ENCODE results near the gene VPS51. TPM values are rescaled to one million over a fixed set of nuclear protein-coding genes. Genes with fewer than 3 reads are reported as not detected.

VPS51 gene
- total RNA-seq, 1 experiment from 2014 or later = 113 TPM

DNA sequence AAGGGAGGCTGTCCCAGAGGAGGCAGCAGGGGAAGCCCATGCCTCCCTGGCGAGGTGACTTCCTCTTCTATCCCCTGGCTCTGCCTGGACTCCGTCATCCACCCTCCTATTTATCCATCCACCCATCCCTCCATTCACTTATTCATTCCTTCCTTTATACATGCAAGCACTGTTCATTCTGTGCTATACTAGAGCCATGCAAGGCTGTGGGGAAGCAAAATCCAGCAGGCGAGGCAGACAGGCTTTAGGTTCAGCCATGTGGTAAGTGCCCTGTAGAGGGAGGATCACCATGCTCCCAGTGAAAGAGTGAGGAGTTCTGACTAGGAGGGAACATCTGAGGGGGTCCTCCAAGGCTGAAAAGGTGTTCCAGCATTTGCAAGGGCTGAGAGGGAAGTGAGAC, 36.5 kb upstream of the VPS51 start:
- no peak for DNase-seq
- CTCF ChIA-PET = no interaction called here
- no peaks in the 10 kb centered on the region for H3K79me2 ChIP-seq (ENCODE audit: low read depth)
- no peaks in the 10 kb centered on the region for H4K20me1 ChIP-seq (ENCODE audit: insufficient read depth)
- no peak overlapping the region for H3K4me2 ChIP-seq
- H3K27me3 ChIP-seq (ENCODE audit: insufficient read depth, low read depth) = no peaks in the 10 kb centered on the region
- no peak overlapping the region for H3K27ac ChIP-seq
- no peaks in the 10 kb centered on the region for H3K9me2 ChIP-seq (ENCODE audit: insufficient read depth)
- H3K9me3 ChIP-seq (ENCODE audit: insufficient read depth, low read depth) = no peaks in the 10 kb centered on the region
- no peaks in the 10 kb centered on the region for H3F3A ChIP-seq (ENCODE audit: insufficient read depth, low read depth)
- intact Hi-C loops (cut with micrococcal nuclease; ENCODE audit: unreplicated experiment) = no loop called here
- TF ChIP-seq, protein P1, sequence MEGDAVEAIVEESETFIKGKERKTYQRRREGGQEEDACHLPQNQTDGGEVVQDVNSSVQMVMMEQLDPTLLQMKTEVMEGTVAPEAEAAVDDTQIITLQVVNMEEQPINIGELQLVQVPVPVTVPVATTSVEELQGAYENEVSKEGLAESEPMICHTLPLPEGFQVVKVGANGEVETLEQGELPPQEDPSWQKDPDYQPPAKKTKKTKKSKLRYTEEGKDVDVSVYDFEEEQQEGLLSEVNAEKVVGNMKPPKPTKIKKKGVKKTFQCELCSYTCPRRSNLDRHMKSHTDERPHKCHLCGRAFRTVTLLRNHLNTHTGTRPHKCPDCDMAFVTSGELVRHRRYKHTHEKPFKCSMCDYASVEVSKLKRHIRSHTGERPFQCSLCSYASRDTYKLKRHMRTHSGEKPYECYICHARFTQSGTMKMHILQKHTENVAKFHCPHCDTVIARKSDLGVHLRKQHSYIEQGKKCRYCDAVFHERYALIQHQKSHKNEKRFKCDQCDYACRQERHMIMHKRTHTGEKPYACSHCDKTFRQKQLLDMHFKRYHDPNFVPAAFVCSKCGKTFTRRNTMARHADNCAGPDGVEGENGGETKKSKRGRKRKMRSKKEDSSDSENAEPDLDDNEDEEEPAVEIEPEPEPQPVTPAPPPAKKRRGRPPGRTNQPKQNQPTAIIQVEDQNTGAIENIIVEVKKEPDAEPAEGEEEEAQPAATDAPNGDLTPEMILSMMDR (conservative IDR thresholded peaks at IDR 0.05) = no peak
- no peak for TF ChIP-seq EZH2 (IDR thresholded peaks at IDR 0.05; ENCODE audit: low read depth)
- BruUV-seq (replicated peaks) = no TSS peak
- no peaks in the 10 kb centered on the region for H3K4me1 ChIP-seq (replicated peaks; ENCODE audit: insufficient read depth)
- H2AFZ ChIP-seq = no peak overlapping the region
- no peak overlapping the region for H3K4me3 ChIP-seq
- H3K36me3 ChIP-seq (ENCODE audit: low read depth) = no peaks in the 10 kb centered on the region
- POLR2A ChIA-PET (ENCODE audit: unreplicated experiment) = no interaction called here

DNA sequence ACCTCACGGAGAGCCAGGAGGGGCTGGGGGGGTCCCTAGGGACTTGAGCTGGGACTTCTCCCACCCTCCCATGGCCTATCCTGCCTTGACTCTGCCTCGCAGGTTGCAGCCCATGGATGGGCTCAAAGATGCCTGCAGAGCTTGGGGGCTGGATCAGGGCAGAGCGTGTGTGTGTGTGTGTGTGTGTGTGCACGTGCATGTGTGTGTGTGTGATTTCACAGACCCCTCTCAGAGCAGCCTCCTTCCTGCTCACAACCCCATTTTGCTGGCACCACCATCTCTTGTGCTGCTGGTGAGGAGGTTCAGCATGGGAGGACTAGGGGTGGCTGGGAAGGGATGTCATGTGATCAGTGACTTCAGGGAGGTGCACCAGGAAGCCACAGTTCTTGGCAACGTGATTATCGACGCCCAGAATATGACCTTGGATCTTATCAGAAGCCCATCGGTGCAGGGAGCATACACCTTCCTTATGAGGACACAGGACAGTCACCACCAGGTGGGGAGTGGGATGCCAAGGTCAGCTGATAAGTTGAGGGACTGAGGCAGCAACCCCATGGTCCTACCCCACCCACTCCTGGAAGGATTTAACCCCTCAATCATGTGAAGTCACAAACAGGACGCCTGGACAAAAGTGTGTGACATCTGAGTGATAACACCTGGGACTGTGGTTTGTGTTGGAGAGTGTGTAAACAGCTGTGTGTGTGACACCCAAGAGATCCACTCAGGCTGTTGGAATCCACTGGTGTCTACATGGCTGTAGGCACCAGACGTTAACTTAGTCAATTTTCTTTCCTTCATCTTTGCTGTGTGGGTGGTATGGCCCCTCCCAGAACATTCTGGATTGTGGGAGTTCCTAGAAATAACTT, 35.8 kb upstream of the VPS51 start:
- no peak for DNase-seq
- Histone ChIP-seq H3K79me2 (ENCODE audit: low read depth) (no peaks in the 10 kb centered on the region), H3K27me3 (ENCODE audit: insufficient read depth, low read depth) (no peaks in the 10 kb centered on the region), H3K4me3 (no peak overlapping the region), H3F3A (ENCODE audit: insufficient read depth, low read depth) (no peaks in the 10 kb centered on the region), H4K20me1 (ENCODE audit: insufficient read depth) (no peaks in the 10 kb centered on the region), H3K36me3 (ENCODE audit: low read depth) (no peaks in the 10 kb centered on the region), H3K4me1 (replicated peaks; ENCODE audit: insufficient read depth) (no peaks in the 10 kb centered on the region), H3K27ac (no peak overlapping the region), H2AFZ (no peak overlapping the region), H3K9me2 (ENCODE audit: insufficient read depth) (no peaks in the 10 kb centered on the region), H3K9me3 (ENCODE audit: insufficient read depth, low read depth) (no peaks in the 10 kb centered on the region), H3K4me2 (no peak overlapping the region)
- no TSS peak for BruUV-seq (replicated peaks)
- TF ChIP-seq, protein P1 (conservative IDR thresholded peaks at IDR 0.05) = no peak
- TF ChIP-seq EZH2 (IDR thresholded peaks at IDR 0.05; ENCODE audit: low read depth) = no peak
- intact Hi-C loops (cut with micrococcal nuclease; ENCODE audit: unreplicated experiment) = no loop called here
- CTCF ChIA-PET = no interaction called here
- POLR2A ChIA-PET (ENCODE audit: unreplicated experiment) = no interaction called here

DNA sequence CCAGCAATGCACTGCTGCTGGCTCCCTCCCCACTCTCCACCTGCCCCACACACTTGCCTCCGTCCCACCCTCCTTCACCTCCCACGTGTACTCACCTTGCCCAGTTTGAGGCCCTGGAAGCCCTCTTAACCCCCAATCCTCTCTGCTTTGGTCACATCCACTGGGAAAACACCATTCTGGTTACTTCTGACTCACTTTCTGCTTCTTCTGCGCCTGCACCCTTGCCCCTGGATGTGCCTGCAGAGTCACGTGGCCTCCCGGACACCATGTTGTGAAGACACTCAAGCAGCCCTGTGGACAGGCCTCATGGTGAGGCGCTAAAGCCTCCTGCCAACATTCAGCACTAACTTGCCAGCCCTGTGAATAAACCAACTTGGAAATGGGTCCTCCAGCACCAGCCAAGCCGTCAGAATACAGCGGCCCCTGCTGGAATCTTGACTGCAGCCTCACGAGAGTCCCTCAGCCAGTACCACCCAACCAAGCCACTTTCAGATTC, 35.1 kb upstream of the VPS51 start:
- Histone ChIP-seq H3K27me3 (ENCODE audit: insufficient read depth, low read depth) (no peaks in the 10 kb centered on the region), H3K9me3 (ENCODE audit: insufficient read depth, low read depth) (no peaks in the 10 kb centered on the region), H3K4me2 (no peak overlapping the region), H3K4me3 (no peak overlapping the region), H3K36me3 (ENCODE audit: low read depth) (no peaks in the 10 kb centered on the region), H4K20me1 (ENCODE audit: insufficient read depth) (no peaks in the 10 kb centered on the region), H2AFZ (no peak overlapping the region), H3K79me2 (ENCODE audit: low read depth) (no peaks in the 10 kb centered on the region), H3K27ac (no peak overlapping the region), H3K4me1 (replicated peaks; ENCODE audit: insufficient read depth) (no peaks in the 10 kb centered on the region), H3F3A (ENCODE audit: insufficient read depth, low read depth) (no peaks in the 10 kb centered on the region), H3K9me2 (ENCODE audit: insufficient read depth) (no peaks in the 10 kb centered on the region)
- BruUV-seq (replicated peaks) = no TSS peak
- ChIA-PET POLR2A (ENCODE audit: unreplicated experiment) (no interaction called here), CTCF (no interaction called here)
- intact Hi-C loops (cut with micrococcal nuclease; ENCODE audit: unreplicated experiment) = no loop called here
- DNase-seq = no peak
- TF ChIP-seq, protein P1 (conservative IDR thresholded peaks at IDR 0.05) = no peak
- TF ChIP-seq EZH2 (IDR thresholded peaks at IDR 0.05; ENCODE audit: low read depth) = no peak
